Kasumi-1 (cell line): Measurements from ENCODE around the gene DNAH8.

Experiments used
- DNase-seq, 2 experiments: peaks; one replicate each; lab custom pipeline; 2025; lab: John Stamatoyannopoulos, UW

Gene DNAH8

DNA sequence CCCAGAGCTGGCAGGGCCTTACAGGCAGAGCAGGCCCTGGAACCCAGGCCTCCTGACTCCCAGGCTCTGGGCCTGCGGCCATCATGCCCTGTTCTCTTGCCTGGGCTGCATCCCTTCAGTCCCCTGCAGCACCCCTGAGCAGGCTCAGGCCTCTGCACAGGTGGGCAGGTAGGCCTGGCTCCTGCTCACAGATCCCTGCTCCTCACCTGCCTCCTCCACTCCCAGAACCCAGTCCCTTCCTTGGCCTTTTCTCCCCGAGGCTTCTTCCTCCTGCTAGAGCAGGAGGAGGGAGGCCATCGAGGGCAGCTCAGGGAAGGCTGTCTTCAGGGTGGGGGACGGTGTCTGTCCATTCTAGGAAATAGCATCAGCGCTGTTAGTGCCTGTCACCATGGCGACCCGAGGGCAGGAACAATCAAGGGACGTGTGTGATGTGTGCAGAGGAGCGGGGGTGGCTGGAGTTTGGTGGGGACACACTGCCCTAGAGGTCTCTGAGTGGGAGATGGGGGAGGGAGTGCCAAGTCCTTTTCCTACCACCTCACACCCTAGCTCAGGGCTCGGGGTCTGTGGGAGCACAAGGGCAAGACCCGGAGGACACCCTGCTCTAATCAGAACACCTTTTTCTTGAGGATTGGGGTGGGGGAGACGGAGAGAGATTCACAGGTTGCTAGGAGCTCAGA lies 360.0 kb downstream of the DNAH8 start:
- no peak for DNase-seq

- DNase-seq, result no peak
Measured at GRCh38 chr6:39075807-39076622, 360.9 kb downstream of the DNAH8 start.

DNA sequence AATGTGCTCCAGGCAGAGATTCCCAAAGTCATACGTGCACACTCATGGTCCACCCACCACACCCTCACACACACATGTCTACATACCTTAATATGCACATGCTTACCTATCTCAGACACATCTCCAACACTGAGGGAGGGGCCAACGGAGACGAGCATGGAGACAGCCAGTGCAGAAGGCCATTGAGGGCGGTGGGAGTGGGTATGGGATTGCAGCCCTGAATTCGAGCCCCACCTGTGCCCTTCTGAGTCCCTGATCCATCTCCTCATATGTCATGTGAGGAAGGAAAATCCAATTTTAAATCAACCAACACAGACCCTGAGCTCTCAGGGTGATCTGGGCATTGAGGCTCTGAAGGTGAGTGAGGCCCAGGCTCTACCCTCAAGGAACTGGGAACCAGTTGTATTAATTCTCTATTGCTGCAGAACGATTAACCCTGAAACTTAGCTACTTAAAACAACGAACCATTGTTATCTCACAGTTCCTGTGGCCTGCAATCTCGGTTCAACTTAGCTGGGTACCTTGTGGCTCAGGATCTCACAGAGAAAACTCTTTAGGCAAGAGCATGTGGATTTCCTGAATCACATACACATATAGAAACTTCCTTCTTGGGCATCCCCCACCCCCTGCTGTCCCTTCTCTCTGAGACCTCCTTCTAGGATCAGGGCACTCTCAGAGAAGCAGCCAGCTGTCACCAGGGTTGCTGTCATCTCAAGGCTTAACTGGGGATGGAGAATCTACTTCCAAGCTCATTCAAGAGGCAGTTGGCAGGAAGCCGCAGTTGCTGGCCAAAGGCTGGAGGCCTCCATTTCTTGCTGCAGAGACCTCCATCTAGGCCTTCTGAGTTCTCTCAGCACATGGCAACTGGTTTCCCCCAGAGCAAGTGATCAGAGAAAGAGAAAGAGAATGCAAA lies 361.8 kb downstream of the DNAH8 start:
- no peak for DNase-seq

DNA sequence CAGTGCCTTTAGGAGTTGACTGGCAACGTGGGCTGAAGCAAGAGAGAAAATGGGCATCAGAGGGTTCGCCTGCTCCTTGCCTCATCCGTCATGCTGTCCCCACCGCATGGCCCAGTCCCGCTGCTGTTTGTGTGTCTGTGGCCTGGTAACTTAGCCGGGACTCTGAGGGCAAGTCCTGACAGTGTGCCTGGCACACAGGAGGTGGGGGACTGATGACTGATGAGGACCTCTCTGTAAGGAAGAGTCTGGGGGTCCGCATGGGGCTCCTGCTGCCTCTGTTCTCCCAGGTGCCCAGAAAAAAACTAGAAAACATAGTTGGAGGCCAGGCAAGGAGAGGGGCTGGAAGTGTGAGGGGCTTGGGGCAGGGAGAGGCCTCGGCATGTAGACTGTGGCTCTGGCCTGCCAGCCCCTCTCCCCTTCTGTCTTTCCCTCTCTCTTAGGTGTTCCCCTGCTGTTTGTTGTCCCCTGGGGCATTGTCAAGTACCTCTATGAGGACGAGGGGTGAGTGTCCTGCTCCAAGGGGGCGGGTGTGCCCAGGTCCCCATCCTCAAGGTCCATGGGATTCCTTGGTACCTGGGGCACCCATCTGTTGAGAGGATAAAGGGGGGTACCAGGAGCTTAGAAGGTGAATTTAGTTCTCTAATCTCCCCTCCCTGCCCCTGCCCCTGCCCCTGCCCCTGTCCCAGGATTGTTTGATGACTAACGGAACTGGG lies 362.9 kb downstream of the DNAH8 start:
- no peak for DNase-seq

GRCh38 chr6:39078695-39079094 lies 363.6 kb downstream of the DNAH8 start:
- no peak for DNase-seq

GRCh38 chr6:39079197-39080125 lies 364.4 kb downstream of the DNAH8 start:
- DNase-seq, result no peak
